HG03108 (cell line): Measurements from ENCODE around the gene UPK1B.
A peak's percentile ranks its signal among the peaks of the same experiment; 100 is the strongest.

ENCODE experiments used
- ATAC-seq: cut with Tn5 transposase; IDR thresholded peaks from one replicate; pipeline ENCODE4 v1.9.1; 2021; ENCODE audit warnings: moderate library complexity; ENCODE audit not compliant: unreplicated experiment

The UPK1B gene

GRCh38 chr3:119175872-119176756, 2.7 kb downstream of the UPK1B start:
- no peak for ATAC-seq

- ATAC-seq: no peak
Observed at GRCh38 chr3:119176778-119177177, 3.4 kb downstream of the UPK1B start.

GRCh38 chr3:119177321-119177720, 3.9 kb downstream of the UPK1B start:
- no peak for ATAC-seq

GRCh38 chr3:119181765-119182164, 8.4 kb downstream of the UPK1B start:
- ATAC-seq: no peak

DNA sequence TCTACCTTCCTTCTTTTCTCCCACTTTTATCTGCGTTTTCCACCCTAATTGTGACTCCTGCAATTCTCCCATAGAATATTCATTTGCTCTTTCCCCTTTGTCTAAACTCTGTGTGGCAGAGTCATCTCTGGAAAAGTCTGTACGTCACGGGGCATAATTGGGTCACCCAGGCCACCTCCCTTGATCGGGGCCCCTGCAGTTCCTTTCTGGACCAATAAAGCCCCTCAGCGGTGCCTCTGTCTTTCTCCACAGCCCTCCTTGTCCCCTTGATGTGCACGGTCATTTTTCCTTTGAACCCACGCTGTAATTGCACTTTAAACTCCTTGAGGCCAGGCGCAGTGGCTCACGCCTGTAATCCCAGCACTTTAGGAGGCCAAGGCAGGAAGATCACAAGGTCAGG, 10.7 kb downstream of the UPK1B start:
- no peak for ATAC-seq

DNA sequence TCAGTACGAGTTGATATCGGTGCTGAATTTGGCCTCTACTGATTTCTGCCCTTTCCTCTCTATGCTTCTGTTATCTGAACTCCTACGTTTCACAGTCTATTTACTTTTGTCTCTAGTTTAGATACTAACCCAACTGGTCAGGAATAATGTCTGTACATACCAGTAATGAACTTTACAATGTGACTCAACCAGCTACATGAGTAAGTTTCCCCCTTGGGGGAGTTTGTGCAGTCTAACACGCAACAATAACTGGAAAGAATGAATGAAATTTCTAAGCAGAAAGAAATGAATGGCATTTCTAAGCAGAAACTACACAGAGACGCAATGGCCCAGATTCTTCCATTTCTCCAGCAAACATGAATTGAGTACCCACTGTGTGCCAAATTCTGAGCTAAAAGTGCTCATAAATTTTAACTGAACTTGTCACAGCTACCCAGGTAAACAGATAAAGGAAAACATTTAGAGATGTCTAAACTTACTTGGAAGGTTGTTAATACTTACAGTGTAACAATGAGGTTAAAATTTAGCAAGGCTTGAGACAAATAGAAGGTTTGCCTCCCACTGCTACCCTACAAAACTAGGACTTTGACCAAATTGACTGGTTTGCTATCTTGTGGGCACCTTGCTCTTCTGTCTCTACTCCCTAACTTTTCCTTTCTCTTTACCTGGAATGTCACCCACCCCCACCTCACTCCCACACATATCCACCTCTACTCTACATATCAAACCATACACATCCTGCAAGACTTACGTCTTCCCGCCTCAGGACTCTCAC, 11.6 kb downstream of the UPK1B start:
- no peak for ATAC-seq

DNA sequence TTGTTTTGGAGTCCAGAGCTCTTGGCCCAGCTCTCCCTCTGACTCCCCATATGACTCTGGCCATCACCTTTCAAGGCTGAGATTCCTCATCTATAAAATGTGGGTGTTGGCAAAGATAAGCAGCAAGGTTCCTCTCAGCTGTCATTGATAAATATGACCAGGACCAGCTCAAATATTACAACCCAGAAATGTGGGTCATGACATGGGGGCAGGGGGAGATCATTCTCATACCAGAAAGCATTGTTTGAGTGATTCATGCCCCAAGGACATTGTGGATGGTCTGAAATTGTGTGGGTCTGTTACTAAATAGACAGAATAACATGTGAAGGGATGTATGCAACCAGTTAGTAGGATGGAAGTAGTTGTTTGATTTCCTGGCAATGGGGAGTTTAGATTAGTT, 13.9 kb downstream of the UPK1B start:
- no peak for ATAC-seq

DNA sequence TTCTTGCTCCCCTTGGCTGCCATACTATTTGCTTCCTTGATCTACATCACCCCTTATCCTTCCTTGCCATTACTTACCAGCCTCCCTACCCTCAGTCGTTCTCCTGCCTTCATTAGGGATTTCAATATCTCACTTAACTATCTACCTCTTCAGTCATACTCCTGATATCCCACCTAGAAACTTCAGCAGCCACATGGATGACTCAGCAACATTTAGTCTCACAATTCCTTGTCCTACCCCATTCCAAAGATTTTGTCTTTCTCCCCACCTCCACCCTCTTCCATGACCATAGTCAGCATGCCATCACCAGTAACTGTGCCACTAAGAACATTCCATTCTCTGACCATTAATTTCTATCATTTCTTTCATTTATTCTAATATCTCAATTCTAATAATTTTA, 18.4 kb downstream of the UPK1B start:
- ATAC-seq: no peak

GRCh38 chr3:119194237-119195150, 21.1 kb downstream of the UPK1B start:
- no peak for ATAC-seq

DNA sequence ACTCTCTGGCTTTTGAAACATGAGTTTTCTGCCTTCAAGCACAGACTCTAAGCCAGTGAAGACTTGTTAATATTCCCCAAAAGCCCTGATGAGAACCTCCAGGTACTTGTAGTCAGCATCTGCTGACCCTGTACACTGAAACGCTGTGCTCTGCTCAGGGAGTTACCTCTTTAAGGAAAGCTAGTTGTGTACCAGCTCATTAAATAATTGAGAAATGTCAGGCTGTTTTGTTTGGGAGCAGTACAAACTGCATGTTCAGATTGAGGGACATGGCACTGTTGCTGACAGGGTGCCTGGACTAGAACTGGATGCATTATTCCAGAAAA, 21.7 kb downstream of the UPK1B start:
- no peak for ATAC-seq

GRCh38 chr3:119195911-119196310, 22.5 kb downstream of the UPK1B start:
- ATAC-seq: no peak

GRCh38 chr3:119205209-119205608, 31.8 kb downstream of the UPK1B start:
- ATAC-seq: no peak

DNA sequence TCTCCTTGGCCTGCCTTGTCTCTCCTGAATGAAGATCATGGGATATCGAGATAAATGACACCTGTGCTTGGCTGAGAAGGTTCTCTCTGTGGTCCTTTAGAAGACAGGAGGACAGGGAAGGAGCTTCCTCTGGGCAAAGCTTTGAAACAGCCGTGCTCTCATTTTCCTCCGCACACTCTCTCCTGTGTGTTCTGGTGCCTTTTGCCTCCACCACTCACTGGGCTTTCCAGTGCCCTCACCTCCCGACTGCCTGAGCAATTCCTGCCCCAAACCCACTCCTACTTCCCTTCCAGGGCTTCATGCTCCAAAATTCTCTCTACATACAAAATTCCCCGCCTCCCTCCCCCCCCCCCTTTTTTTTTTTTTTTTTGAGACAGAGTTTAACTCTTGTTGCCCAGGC, 32.3 kb downstream of the UPK1B start:
- ATAC-seq: no peak

GRCh38 chr3:119206611-119207511, 33.5 kb downstream of the UPK1B start:
- no peak for ATAC-seq

- ATAC-seq: no peak
Observed at GRCh38 chr3:119207512-119207875, 34.1 kb downstream of the UPK1B start.

GRCh38 chr3:119211193-119211592, 37.8 kb downstream of the UPK1B start:
- ATAC-seq: no peak

GRCh38 chr3:119211803-119212202, 38.4 kb downstream of the UPK1B start:
- ATAC-seq: no peak

GRCh38 chr3:119219069-119219468, 45.7 kb downstream of the UPK1B start:
- ATAC-seq: peak; percentile 98

DNA sequence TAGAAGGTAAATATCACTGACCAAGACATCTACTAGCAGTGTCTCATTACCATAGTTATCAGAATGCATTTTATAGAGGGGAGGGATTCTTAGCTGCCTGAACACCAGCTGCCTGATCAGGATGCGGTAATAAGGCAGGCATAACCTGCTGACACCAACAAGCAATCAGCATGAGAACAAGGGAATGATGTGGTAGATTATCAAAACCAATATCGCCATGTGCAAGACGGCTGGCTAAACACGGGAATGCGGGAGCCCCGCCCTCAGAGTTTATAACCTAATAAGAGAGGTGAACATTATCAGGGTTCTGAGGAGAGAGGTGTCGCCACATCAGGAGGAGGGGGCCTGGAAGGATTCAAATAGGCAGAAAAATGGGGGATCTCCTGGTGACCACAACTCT, 46.8 kb downstream of the UPK1B start:
- no peak for ATAC-seq

- ATAC-seq: no peak
Observed at GRCh38 chr3:119220970-119221667, 47.7 kb downstream of the UPK1B start.
